GM19324 (cell line): ENCODE results near the gene KY.
"Not testable (repeated sequence)": the region's sequence is repeated elsewhere in the genome, so short reads cannot be mapped to it uniquely, and the experiment has no call there.

ENCODE experiments used
- ATAC-seq: cut with Tn5 transposase; IDR thresholded peaks from one replicate; pipeline ENCODE4 v1.9.1; 2021; ENCODE audit warnings: mild to moderate bottlenecking, moderate library complexity; ENCODE audit not compliant: unreplicated experiment, low FRiP score

KY gene

DNA sequence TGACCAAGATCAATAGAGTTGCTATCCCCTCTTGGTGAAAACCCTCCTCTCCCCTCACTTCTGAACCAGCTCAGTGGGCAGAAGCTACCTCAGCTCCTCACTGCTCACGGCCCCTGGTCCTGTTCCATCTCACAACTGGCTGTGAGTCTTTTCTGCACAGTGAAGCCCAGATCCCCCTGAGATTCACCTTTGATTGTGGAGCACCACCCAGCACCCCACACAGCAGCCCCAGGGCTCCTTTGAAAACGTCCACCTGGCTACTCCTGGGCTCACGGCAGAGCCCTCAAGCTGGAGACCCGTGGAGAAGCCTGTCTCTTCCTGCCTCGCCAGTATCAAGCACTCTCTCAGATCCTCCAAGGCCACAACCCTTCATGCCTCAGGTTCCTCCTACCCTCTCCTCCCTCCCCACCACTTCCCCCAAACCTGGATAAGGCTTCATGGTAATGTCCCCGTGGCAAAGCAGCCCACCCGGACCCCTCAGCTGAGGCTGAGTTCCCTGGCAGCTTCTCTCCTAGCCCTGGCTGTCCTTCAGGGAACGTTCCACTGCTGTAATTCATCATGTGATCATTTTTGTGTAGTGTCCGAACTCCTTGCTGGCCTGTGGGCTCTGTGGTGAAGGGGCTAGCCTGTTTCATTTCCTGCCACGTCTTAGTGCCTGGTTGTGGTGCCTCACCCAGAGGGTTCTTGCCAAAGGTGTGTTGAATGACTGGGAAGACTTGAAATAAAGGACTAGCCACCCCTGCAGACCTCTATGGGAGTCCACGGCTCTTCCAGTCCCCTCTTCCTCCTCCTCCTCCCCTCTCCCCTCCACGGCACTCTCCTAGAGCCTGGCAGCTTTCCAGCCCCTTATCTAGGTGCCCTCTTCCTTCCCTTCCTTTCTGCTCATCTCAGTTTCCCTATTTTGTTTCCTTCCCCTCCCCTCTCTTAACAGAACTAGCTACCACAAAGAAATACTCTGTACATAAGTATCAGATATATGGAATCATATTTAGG, 44.5 kb downstream of the KY start:
- ATAC-seq, result no peak

DNA sequence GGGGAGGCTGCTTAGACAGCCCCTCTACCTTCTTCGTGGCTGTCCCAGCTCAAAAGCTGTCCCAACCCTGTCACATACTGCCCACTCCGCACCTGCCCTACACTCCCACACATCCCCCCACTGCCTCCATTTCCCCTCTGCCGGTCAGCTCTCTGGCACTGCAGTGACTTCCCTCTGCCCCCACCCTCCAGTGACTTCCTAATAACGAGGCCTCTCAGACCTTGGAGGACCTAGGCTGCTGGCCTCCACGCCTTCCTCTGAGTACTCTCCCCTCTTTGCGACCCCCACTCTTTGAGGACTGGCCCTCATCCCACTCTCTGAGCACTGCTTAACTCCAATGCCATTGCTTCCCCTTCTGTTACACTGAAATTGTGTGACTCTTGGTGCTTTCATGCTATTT, 45.3 kb downstream of the KY start:
- ATAC-seq, result no peak

DNA sequence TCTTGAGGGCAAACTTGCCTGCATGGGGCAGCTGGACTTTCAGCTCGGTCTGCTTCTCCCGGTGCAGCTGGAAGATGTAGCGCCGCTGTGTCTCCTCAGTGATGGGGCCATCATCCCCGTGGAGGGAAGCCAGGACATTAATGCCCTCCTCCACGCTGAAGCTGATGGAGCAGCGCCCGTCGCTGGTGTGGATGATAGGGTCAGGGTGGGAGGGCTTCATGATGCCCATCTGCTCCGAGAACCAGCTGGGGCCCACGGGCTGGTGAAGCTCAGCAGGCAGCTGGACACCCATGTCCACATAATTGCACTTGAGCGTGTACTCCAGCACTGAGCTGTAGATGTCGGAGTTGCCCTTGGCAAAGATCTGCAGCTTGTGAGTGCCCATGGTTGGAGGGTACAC, 46.9 kb downstream of the KY start:
- no peak for ATAC-seq

DNA sequence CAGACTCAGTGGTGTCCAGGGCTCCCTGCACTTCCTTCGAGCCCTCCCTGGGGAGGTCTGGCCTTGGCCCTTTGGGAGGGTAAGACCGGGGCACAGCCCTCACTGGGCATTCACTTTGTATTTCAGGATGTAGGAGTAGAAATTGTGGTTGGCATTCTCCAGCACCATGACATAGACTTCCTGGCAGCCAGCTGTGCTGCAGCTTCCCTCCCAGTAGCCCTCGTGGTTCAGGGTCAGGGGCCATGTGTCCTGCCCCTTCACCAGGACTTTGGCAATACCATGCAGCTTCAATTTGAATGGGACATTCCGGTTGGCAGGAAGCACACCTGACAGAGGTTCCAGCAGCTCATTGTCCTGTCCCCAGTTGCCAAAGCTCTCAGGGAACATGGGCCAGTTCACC, 47.3 kb downstream of the KY start:
- ATAC-seq, result no peak

DNA sequence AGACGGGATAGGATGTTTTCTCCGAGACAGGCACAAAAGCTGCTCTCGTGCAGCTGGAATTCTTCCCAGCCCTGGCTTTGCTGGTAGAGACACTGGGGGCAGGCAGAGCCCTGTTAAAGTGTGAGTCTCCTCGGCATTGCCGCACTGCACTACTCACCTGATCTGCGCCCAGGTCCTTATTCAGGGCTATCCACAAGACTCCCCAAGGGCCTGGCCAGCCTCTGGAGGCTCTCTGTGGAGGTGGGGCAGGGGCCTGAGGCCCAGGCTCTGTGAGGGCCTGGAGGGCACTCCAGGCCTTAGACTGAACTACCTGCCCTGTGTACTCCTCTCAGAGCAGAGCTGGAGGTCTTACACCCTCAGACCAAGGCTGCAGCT, 48.4 kb downstream of the KY start:
- no peak for ATAC-seq

DNA sequence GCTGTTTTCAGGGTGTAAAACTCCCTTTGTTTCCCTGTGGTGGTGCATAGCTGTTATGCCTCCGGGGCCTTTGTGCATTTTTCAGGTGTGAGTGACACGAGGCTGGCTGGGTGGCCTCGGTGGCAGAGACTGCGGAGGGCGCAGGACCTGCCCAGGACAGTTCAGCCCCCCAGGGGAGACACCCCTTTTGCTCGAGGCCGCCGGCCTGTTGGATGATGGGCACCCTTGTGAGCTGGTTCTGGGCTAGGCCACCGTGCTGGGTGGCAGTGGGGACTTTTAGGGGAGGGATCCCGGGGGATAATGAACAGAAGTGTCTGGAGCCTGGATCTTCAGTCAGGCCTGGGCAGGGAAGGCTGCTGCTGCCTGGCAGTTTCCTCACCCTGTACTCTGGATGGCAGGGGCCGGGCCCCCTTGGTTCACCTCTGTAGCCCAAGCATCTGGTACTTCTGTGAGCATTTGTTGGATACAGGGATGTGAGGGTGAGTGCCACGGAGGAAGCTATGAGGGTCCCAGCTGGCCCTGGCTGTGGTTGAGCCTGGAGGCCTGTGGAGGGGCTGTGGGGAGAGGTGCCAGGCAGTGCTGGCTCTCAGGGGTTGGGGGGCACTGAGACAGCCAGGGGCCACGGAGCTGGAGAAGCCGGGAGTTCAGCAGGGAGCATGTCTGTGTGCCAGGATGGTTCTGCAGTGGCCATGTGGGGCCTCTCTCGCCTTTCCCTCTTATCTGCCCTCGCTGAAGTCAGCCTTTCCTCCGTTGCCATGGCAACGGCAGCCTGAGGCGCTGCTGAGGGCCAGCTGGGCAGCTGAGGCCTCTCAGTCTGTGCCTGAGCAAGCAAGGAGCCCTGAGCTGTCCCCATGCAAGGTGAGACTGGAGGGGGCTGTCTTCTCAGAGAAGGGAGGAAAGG, 49.0 kb downstream of the KY start:
- no peak for ATAC-seq

DNA sequence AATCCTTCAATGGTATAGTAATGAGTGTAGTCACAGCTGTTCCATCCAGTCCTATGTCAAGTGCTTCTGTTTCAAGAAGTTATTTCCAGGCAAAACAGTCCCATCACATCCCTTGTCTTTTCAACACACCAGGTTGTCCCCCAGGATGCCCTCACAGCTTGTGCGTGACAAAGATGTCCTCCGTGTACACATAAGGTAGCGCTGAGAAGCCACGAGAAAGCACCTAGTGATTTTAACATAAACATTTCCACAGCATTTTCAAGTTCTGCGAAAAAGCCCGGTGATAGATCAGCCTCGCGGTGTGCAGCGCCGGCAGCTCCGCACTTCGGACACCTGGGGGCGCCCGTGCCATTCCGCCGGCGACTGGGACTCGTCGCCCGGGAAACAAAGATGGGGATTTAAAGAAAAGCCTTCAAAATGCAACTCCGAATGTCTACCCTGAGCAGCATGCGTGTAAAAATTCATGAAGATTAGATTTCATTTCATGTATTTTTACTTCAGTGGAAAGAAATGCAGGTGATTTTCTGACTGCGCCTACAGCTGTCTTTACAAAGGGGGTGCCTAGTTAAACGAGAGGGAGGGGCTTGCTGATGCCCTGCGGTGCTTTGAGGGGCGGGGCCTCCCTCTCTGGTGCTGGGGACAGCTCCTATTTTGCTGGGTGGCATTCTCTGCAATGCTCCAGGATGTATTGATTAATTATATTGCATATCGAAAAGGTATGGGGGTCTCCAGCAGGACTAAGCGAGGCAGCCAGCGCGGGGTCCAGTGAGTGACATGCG, 49.9 kb downstream of the KY start:
- peak; percentile 53 for ATAC-seq

DNA sequence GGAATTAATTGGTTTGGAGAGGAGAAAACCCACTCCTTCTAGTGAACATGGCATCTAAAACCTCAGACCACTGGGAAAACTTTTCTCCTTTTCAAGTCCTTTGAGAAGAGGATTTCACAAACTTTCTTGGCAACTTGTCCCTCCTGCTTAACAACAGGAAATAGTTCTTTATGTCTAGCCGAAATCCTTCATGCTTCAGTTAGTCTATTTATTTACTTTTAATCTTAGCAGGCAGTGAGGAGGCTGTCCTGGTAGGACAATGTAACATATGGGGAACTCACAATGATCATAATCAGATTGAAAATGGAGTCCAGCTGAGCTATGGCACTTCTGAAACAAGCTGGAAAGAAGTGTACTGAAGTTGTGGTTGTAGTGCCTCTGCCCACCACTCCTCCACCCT, 50.6 kb downstream of the KY start:
- ATAC-seq, result no peak

DNA sequence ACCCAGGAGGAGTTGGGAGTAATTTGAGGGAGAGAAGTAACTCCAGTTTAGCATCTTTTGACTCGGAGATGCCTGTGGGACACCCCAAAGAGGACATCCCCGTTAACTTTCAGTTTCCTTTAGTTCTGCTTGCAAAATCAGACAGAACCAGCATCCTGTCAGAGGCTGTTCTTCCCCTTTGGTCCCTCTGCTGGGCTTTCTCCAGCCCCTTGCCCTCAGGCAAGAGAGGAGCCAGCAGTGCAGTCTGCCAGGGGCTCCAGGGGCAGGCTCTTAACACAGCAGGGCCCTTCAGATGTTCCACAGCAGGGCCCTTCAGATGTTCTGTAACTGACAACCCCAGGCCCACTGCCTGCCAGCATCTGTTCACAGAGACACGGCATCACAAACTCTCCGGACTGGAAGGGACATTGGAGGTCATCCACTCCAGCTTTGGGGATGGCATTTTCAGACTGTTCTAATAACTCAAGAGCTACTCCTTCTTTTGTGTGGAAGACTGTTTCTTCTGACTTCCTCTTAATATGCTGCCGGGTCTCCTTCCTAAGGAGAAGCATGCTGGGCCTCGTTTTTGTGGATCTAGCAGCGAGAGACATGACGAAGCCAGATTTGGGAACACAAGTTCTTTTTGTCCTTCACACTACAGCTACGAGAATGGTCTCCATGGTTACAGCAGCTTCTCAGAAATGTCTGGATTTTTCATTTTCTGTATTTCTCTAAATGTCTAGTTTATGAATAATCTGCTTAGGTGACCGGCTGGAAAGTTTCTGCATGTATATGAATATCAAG, 51.9 kb downstream of the KY start:
- no peak for ATAC-seq

DNA sequence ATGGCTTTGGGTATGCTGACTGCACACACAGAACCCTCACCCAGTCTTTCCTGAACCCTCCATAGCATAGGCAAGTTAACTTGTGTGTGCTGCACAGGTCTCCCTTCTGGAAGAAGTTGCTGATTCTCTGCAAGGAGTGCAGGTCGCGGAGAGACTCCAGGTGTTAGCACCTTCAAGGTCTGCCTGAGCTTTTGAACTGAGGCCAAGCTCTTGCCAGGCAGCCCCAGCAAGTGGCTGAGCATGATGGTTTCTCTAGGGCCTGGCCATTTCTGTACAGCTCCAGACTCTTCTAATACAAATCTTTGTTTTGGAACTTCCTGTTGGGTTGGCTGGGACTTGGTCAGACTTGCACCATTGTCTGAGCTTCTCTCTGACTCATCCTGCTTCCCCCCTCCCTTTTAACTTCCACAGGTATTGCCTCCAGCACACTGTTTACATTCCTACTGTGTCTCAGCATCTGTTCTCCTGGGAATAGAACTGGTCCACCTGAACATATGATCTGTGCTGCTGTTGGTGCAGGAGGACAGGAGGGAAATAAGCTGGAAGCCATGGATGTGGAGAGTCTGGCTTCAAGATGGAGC, 53.3 kb downstream of the KY start:
- no peak for ATAC-seq

DNA sequence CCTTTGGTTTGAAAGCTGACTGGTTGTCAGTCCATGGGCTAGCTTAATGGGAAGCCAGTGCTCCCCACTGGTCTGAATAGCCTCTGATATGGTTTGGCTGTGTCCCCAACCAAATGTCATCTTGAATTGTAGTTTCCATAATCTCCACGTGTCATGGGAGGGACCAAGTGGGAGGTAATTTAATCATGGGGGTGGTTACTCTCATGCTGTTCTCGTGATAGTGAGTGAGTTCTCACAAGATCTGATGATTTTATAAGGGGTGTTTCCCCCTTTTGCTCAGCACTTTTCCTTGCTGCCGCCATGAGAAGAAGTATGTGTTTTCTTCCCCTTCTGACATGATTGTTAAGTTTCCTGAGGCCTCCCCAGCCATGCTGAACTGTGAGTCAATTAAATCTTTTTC, 55.8 kb downstream of the KY start:
- ATAC-seq, result not testable (repeated sequence)

DNA sequence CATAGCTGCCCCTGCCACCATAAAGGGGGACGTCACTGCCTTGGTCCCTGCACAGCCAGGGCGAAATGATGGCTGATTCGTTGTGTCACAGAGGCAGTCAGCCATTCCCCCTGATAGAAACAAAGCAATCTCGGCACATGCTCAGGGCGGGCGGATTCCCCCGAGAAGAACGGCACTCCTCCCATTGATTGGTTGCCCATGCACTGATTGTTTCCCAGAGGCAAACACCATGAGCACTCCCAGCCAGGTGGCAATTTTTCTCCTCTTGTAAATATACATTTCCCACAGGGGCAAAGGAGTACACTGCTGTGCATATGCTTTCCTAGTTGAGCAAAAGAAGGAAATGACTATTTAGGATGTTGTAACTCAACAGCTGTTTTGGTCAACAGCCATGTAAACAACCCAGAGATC, 56.5 kb downstream of the KY start:
- no peak for ATAC-seq

DNA sequence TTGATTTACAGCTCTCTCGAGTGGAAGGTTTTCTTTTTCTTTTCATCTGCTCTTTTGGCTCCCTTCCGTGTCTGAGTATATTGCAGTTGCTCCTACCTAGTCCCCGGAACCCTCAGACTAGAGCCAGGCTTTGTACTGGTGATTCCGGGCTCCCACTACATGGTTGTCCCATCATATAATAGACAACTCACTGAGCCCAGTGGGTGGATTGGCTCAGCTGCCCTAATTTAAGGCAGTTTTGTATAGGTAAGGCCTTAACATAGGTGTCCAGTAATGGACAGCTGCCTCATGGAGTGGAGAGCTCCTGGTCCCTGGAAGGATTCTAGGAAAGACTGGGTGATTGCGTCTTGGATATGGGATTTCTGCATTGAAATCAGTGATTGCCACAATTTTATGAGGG, 58.0 kb downstream of the KY start:
- ATAC-seq, result no peak

DNA sequence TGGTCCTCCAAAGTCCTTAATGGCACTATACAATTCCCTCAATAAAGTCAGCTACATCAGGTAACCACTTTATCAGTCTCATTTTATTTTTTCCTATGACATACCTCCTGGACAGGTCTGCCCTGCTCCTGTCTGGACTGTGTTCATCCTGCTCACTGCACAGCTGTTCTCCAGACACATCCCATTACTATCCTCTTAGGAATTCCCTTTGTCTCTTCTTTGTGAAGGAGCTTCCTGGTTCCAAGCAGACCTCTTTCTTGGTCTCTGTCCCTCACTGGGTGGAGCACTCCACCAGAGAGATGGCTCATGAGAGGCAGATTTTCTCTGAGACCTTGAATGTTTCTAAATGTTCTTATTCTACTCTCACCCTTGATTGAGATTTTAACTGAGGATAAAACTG, 60.1 kb downstream of the KY start:
- ATAC-seq, result no peak

DNA sequence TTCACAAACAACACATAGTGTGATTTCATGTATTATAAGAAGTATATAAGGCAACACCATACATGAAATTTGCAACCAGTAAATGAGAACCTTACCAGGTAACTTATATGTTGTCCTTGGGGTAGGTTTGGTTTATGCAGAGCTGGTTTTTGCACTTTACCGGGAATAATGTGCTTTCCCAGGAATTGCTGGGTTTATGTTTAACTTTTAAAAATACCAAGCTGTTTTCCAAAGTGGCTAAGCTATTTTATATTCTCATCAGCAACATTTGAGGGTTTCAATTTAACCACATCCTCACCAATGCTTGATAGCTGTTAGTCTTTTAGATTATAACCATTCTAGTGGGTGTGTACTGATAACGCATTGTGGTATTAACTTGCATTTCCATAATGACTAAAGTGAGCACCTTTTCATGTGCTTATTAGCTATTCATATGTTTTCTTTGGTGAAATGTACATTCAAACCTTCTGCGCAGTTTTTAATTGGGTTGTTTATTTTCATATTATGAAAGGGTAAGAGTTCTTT, 71.6 kb downstream of the KY start:
- ATAC-seq, result no peak

DNA sequence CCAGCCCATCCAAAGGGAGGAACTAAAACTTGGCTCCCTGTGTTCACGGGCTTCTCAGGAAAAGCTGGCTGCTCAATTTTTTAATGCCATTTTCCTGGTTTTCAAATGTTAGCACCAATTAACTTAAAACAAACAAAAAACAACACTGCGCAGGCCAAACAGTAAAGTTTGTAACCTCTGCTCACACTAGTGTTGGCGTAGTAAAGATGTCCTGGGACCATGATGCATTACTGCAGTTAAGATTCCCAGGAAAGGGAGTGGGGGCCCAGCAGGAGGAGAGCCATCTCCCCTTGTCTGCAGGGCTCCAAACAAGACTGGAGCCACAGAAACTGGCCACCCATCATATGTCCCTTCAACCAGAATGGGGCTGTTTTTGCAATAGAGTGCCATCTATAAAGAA, 74.0 kb downstream of the KY start:
- no peak for ATAC-seq

DNA sequence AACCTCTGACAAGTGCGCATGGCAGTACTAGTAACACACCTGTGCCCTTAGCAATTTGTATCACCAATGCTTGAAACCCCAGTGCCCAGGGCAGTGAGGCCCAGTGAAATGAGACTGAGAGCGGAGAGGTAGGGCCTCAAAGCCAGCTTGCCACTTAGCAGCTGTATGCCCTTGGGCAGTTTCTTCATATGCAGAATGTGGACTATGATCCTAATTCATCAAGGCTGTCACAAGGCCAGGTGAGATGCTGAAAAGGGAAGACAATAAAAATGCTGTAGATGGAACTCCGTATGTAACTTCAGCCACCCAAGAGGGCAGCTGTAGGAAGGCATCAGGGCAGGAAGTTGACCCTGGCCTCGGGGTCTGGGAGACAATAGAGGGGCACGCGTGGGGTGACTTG, 74.4 kb downstream of the KY start:
- no peak for ATAC-seq

DNA sequence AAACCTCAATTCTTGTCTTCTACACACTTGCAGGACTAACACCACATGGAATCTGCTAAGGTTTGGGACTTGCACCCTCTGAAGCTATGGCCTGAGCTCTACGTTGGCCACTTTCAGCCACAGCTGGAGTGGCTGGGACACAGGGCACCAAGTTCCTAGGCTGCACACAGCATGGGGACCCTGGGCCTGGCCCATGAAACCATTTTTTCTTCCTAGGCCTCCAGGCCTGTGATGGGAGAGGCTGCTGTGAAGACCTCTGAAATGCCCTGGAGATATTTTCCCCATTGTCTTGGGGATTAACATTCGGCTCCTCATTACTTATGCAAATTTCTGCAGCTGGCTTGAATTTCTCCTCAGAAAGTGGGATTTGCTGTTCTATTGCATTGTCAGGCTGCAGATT, 80.9 kb downstream of the KY start:
- not testable (repeated sequence) for ATAC-seq

DNA sequence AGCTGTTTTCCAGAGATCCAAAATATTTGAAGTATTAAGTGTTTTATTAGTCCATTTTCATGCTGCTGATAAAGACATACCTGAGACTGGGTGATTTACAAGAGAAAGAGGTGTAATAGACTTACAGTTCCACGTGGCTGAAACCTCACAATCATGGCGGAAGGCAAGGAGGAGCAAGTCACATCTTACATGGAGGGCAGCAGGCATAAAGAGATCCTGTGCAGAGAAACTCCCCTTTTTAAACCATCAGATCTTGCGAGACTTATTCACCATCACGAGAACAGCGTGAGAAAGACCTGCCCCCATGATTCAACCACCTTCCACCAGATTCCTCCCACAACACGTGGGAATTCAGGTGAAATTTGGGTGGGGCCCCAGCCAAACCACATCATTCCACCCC, 82.0 kb downstream of the KY start:
- no peak for ATAC-seq
